Fibroblast of pulmonary artery (primary cell): ENCODE measurements around the gene MUL1.
"Not testable (repeated sequence)": the region's sequence is repeated elsewhere in the genome, so short reads cannot be mapped to it uniquely, and the experiment has no call there.

ENCODE experiments used
- DNase-seq: peaks from one replicate; pipeline ENCODE4 v3.0.0-alpha.2; 2010; ENCODE audit warnings: low read depth
- H3K4me3 ChIP-seq: replicated peaks from 2 replicates; pipeline ENCODE4 v1.5.1; 2011; ENCODE audit warnings: low read depth, mild to moderate bottlenecking, control low read depth, low read length, moderate library complexity
- CTCF ChIP-seq: IDR thresholded peaks from 2 replicates; pipeline ENCODE4 v1.5.1; 2011; ENCODE audit warnings: mild to moderate bottlenecking, control low read depth, low read length, inconsistent platforms; ENCODE audit errors: missing control alignments

MUL1 gene

GRCh38 chr1:20530306-20530705 lies 22.4 kb upstream of the MUL1 start:
- TF ChIP-seq CTCF = no peak
- no peak overlapping the region for H3K4me3 ChIP-seq
- no peak for DNase-seq

- no peak for TF ChIP-seq CTCF
- H3K4me3 ChIP-seq = no peak overlapping the region
- DNase-seq = no peak
These were observed 20.3 kb upstream of the MUL1 start for GRCh38 chr1:20528221-20528620.

GRCh38 chr1:20526267-20526666 lies 18.3 kb upstream of the MUL1 start:
- DNase-seq = no peak
- H3K4me3 ChIP-seq = no peak overlapping the region
- TF ChIP-seq CTCF = no peak

- TF ChIP-seq CTCF = peak; percentile 93
- H3K4me3 ChIP-seq = peak overlapping the region; percentile 17
- peak; percentile 85 for DNase-seq
These were observed 14.3 kb upstream of the MUL1 start for GRCh38 chr1:20521960-20522861.

GRCh38 chr1:20519609-20520262 lies 11.8 kb upstream of the MUL1 start:
- not testable (repeated sequence) for H3K4me3 ChIP-seq, DNase-seq

GRCh38 chr1:20511518-20512428 lies 3.8 kb upstream of the MUL1 start:
- no peak for TF ChIP-seq CTCF
- DNase-seq = no peak
- H3K4me3 ChIP-seq = no peak overlapping the region

GRCh38 chr1:20508411-20508771 lies 440 bp upstream of the MUL1 start:
- no peak for DNase-seq
- no peak for TF ChIP-seq CTCF
- H3K4me3 ChIP-seq = peak overlapping the region; percentile 98
